ENCODE data around the gene CACNA1E. TPM values are rescaled to one million over a fixed set of nuclear protein-coding genes. Genes with fewer than 3 reads are reported as not detected.
"Not testable (repeated sequence)": the region's sequence is repeated elsewhere in the genome, so short reads cannot be mapped to it uniquely, and the experiment has no call there.

CACNA1E gene
- total RNA-seq, 1 donor from 2014 or later = 0.88 TPM

DNA sequence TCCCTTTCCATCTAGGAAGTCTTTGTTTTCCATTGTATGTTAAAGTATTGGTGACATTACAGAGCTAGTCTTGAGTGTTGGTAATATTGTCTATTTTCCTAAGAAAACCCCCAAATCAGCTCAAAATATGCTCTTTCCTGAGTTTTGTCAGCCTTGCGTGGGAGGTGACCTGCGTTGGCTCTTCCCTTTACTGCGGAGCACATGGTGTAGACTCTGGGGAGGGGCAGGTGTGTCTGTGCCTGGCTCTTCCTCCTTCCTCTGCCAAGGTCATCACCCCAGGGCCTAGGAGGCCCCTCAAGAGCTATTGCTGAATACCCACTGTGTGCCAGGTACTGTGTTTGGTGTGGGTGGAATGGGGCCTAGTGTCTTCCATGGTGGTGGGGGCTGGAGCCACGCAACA, 33.4 kb downstream of the CACNA1E start:
- H3K36me3 ChIP-seq = no peaks in the 10 kb centered on the region
- no peak for DNase-seq
- intact Hi-C loops (cut with micrococcal nuclease) = no loop called here
- peaks cover 62% of the 10 kb centered on the region for H3K27me3 ChIP-seq (ENCODE audit: low read depth)
- TF ChIP-seq, protein P1, sequence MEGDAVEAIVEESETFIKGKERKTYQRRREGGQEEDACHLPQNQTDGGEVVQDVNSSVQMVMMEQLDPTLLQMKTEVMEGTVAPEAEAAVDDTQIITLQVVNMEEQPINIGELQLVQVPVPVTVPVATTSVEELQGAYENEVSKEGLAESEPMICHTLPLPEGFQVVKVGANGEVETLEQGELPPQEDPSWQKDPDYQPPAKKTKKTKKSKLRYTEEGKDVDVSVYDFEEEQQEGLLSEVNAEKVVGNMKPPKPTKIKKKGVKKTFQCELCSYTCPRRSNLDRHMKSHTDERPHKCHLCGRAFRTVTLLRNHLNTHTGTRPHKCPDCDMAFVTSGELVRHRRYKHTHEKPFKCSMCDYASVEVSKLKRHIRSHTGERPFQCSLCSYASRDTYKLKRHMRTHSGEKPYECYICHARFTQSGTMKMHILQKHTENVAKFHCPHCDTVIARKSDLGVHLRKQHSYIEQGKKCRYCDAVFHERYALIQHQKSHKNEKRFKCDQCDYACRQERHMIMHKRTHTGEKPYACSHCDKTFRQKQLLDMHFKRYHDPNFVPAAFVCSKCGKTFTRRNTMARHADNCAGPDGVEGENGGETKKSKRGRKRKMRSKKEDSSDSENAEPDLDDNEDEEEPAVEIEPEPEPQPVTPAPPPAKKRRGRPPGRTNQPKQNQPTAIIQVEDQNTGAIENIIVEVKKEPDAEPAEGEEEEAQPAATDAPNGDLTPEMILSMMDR (IDR thresholded peaks at IDR 0.05; ENCODE audit: borderline replicate concordance) = no peak
- no peak overlapping the region for H3K27ac ChIP-seq (replicated peaks)
- peaks cover 3% of the 10 kb centered on the region for H3K4me1 ChIP-seq
- H3K9me3 ChIP-seq (replicated peaks) = no peaks in the 10 kb centered on the region
- no peak overlapping the region for H3K4me3 ChIP-seq

DNA sequence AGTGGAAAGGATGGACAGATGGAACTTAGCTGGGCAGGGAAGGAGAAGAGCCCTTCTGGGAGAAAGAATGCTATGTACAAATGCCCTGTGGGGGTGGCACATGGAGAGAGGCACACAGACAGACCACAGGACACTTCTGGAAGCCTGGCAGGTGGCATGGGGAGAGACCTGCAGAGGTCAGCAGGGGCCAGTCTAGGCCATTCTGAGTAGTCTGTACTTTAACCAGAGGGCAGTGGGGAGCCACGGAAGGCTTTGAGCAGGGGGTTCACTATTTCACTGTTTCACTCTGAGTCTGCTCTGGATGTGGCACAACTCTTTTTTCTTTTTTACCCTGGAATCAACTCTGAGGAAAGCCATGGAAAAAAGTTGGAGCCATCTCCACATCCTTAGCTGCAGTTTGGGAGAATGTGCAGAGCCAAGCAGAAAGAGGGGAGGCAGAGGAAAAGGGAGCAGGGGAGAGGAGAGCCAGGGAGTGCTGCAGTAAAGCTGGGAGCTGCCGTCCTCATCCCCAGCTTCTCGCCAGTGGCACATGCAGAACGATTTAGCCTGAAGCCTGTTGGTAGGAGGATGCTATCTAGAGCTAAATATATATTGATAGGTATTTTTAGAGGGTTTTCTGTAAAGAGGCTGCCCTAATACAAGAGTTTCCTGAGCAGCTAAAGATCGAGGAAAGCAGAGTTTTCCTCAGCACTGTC, 34.0 kb downstream of the CACNA1E start:
- Histone ChIP-seq H3K36me3 (no peaks in the 10 kb centered on the region), H3K9me3 (replicated peaks) (no peaks in the 10 kb centered on the region), H3K27ac (replicated peaks) (no peak overlapping the region), H3K4me3 (no peak overlapping the region), H3K4me1 (peaks cover 3% of the 10 kb centered on the region), H3K27me3 (ENCODE audit: low read depth) (peaks cover 56% of the 10 kb centered on the region)
- intact Hi-C loops (cut with micrococcal nuclease) = no loop called here
- TF ChIP-seq, protein P1 (IDR thresholded peaks at IDR 0.05; ENCODE audit: borderline replicate concordance) = no peak
- DNase-seq = no peak

DNA sequence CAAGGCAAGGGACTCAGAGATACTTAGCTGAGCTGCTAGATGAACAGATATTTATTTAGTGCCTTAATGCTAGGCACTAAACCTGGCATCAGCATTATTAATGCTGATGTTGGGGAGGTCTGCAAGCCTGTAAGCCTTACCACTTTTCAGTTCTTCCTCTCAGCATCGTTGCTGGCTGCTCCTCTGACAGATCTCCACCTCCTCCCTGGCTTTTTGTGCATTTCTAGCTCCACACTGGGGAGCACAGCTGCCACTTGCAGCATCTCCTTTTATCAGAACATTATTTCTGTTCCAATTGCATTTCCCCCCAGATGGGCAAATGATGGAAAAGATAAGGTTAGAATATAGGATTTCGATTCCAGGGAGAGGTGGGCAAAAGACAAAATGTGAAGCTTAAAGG, 34.8 kb downstream of the CACNA1E start:
- no peak for DNase-seq
- H3K4me3 ChIP-seq = no peak overlapping the region
- intact Hi-C loops (cut with micrococcal nuclease) = no loop called here
- no peak overlapping the region for H3K27ac ChIP-seq (replicated peaks)
- H3K36me3 ChIP-seq = no peaks in the 10 kb centered on the region
- TF ChIP-seq, protein P1 (IDR thresholded peaks at IDR 0.05; ENCODE audit: borderline replicate concordance) = no peak
- peaks cover 53% of the 10 kb centered on the region for H3K27me3 ChIP-seq (ENCODE audit: low read depth)
- H3K9me3 ChIP-seq (replicated peaks) = no peaks in the 10 kb centered on the region
- H3K4me1 ChIP-seq = peaks cover 3% of the 10 kb centered on the region

DNA sequence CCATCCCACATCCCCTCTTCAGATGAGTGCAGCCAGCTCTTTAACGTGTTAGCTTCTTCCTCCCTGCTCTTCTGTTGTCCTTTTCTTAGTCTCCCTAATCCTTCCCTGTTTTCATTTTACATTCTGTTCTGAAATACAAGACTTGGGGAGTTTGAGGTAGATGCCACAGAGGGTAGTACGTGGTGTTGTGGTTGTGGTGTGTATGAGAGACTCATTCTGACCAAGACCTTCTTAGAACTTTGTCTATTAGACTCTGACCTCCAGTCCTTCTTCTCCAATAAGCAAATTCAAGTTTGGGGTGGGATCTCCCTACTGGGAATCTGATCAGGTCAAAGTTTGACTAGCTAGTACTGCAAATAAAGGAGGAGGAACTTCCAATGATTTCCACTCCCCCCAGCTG, 39.5 kb downstream of the CACNA1E start:
- no peak overlapping the region for H3K27ac ChIP-seq (replicated peaks)
- intact Hi-C loops (cut with micrococcal nuclease) = no loop called here
- no peak overlapping the region for H3K4me3 ChIP-seq
- H3K9me3 ChIP-seq (replicated peaks) = peaks cover 15% of the 10 kb centered on the region
- peaks cover 21% of the 10 kb centered on the region for H3K27me3 ChIP-seq (ENCODE audit: low read depth)
- no peak for DNase-seq
- H3K36me3 ChIP-seq = no peaks in the 10 kb centered on the region
- TF ChIP-seq, protein P1 (IDR thresholded peaks at IDR 0.05; ENCODE audit: borderline replicate concordance) = no peak
- H3K4me1 ChIP-seq = peaks cover under 1% of the 10 kb centered on the region

DNA sequence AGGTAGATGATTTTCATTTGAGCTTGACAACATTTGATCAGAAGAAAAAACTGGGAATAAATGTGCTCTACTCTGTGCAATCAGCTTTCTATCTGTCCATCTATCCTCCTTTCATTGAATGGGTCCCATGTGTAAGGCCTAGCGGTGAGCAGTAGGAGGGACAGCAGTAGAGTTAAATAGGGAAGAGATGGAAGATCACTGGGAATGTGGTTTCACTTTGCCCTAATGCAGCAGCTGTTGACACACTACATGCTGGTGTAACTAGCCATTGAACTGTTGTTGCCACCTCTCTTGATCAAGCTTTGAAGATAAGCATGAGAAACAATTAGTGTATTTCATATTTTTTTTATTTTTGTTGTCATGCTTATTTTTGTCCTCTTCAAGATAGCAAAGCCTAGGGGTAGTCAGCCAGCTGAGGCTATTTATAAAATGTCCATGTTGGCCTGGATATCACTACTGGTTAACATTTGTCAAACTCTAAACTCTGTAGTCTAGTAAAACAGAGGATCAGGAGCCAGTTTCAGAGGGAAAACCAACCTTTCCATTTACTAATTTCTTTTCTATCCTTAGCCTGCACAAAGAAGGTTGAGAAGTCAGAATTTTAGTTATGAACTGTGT, 41.9 kb downstream of the CACNA1E start:
- Histone ChIP-seq H3K27ac (replicated peaks) (no peak overlapping the region), H3K27me3 (ENCODE audit: low read depth) (no peaks in the 10 kb centered on the region), H3K4me1 (no peaks in the 10 kb centered on the region), H3K36me3 (no peaks in the 10 kb centered on the region), H3K9me3 (replicated peaks) (peaks cover 32% of the 10 kb centered on the region), H3K4me3 (no peak overlapping the region)
- TF ChIP-seq, protein P1 (IDR thresholded peaks at IDR 0.05; ENCODE audit: borderline replicate concordance) = no peak
- DNase-seq = no peak
- intact Hi-C loops (cut with micrococcal nuclease) = no loop called here

DNA sequence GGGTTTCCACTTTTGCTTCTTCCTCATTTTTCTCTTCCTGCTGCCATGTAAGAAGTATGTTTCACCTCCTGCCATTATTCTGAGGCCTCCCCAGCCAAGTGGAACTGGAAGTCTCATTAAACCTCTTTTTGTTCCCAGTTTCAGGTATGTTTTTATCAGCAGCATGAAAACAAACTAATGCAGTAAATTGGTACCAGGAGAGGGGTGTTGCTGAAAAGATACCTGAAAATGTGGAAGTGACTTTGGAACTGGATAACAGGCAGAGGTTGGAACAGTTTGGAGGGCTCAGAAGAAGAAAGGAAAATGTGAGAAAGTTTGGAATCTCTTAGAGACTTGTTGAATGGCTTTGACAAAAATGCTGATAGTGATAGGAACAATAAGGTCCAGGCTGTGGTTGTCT, 44.9 kb downstream of the CACNA1E start:
- peaks cover 32% of the 10 kb centered on the region for H3K9me3 ChIP-seq (replicated peaks)
- peaks cover 26% of the 10 kb centered on the region for H3K27me3 ChIP-seq (ENCODE audit: low read depth)
- H3K27ac ChIP-seq (replicated peaks); H3K4me1 ChIP-seq; intact Hi-C loops (cut with micrococcal nuclease); DNase-seq; H3K36me3 ChIP-seq; H3K4me3 ChIP-seq: not testable (repeated sequence)
